ENCODE data around the gene SPAG17. TPM values are rescaled to one million over a fixed set of nuclear protein-coding genes. Genes with fewer than 3 reads are reported as not detected.

The SPAG17 gene
- total RNA-seq, 3 donors from 2014 or later = 1.3 to 6.9 (median 5.9) TPM

- intact Hi-C loops (cut with DNase I; ENCODE audit: low total_unique reads) = no loop called here
- H3K27me3 ChIP-seq = no peaks in the 10 kb centered on the region
Observed at GRCh38 chr1:118147522-118147921, 37.5 kb downstream of the SPAG17 start.

GRCh38 chr1:118145721-118146120 is 39.3 kb downstream of the SPAG17 start:
- no peak for DNase-seq (ENCODE audit: low spot score in 2 of 2)
- intact Hi-C loops (cut with DNase I; ENCODE audit: low total_unique reads) = no loop called here

More at GRCh38 chr1:118147522-118147921, 37.5 kb downstream of the SPAG17 start:
- Histone ChIP-seq H3K27ac (no peak overlapping the region), H3K9me3 (no peaks in the 10 kb centered on the region), H3K4me3 (no peak overlapping the region), H3K4me1 (no peaks in the 10 kb centered on the region), H3K36me3 (no peaks in the 10 kb centered on the region)
- no peak for DNase-seq (ENCODE audit: low spot score in 2 of 2)
- TF ChIP-seq POLR2AphosphoS5 (IDR thresholded peaks at IDR 0.05) (no peak), POLR2A (IDR thresholded peaks at IDR 0.05) (no peak)
- TF ChIP-seq, protein P1, sequence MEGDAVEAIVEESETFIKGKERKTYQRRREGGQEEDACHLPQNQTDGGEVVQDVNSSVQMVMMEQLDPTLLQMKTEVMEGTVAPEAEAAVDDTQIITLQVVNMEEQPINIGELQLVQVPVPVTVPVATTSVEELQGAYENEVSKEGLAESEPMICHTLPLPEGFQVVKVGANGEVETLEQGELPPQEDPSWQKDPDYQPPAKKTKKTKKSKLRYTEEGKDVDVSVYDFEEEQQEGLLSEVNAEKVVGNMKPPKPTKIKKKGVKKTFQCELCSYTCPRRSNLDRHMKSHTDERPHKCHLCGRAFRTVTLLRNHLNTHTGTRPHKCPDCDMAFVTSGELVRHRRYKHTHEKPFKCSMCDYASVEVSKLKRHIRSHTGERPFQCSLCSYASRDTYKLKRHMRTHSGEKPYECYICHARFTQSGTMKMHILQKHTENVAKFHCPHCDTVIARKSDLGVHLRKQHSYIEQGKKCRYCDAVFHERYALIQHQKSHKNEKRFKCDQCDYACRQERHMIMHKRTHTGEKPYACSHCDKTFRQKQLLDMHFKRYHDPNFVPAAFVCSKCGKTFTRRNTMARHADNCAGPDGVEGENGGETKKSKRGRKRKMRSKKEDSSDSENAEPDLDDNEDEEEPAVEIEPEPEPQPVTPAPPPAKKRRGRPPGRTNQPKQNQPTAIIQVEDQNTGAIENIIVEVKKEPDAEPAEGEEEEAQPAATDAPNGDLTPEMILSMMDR (IDR thresholded peaks at IDR 0.05) = no peak

GRCh38 chr1:118144684-118145083 is 40.3 kb downstream of the SPAG17 start:
- intact Hi-C loops (cut with DNase I; ENCODE audit: low total_unique reads) = no loop called here
- peak overlapping the region in 1 of 2 donors; percentile 8 for H3K27ac ChIP-seq
- H3K4me3 ChIP-seq = no peak overlapping the region
- no peaks in the 10 kb centered on the region for H3K9me3 ChIP-seq
- DNase-seq (ENCODE audit: low spot score in 2 of 2) = no peak
- no peaks in the 10 kb centered on the region for H3K27me3 ChIP-seq
- no peaks in the 10 kb centered on the region for H3K36me3 ChIP-seq
- TF ChIP-seq POLR2A (IDR thresholded peaks at IDR 0.05) (no peak), POLR2AphosphoS5 (IDR thresholded peaks at IDR 0.05) (no peak)
- TF ChIP-seq, protein P1 (IDR thresholded peaks at IDR 0.05) = no peak
- no peaks in the 10 kb centered on the region for H3K4me1 ChIP-seq

More at GRCh38 chr1:118145721-118146120, 39.3 kb downstream of the SPAG17 start:
- Histone ChIP-seq H3K36me3 (no peaks in the 10 kb centered on the region), H3K27me3 (no peaks in the 10 kb centered on the region), H3K4me3 (no peak overlapping the region), H3K9me3 (no peaks in the 10 kb centered on the region), H3K27ac (no peak overlapping the region), H3K4me1 (no peaks in the 10 kb centered on the region)
- no peak for TF ChIP-seq POLR2A (IDR thresholded peaks at IDR 0.05)
- TF ChIP-seq, protein P1 (IDR thresholded peaks at IDR 0.05) = no peak
- no peak for TF ChIP-seq POLR2AphosphoS5 (IDR thresholded peaks at IDR 0.05)

DNA sequence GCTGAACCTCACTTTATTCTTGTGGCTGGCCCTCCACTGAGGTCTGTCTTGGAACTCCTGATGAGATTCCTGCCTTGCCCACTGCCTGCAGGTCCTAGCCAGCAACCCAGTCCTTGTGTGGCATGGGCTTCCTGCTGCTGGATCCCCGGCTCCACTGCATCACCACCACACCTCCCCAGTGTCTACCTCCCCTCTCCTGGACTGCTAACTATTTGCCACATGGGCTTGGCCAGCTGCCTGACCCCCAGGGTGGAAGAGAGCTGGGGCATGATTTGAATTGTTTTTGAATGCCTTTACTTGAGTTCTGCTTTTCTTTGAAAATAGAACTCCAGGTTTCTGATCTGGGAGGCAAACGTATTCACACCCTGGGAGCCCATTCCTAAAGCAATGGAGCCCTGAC is 41.2 kb downstream of the SPAG17 start:
- Histone ChIP-seq H3K9me3 (no peaks in the 10 kb centered on the region), H3K36me3 (no peaks in the 10 kb centered on the region), H3K27me3 (no peaks in the 10 kb centered on the region), H3K4me3 (no peak overlapping the region), H3K27ac (peak overlapping the region in 1 of 2 donors; percentile 8), H3K4me1 (no peaks in the 10 kb centered on the region)
- intact Hi-C loops (cut with DNase I; ENCODE audit: low total_unique reads) = no loop called here
- TF ChIP-seq, protein P1 (IDR thresholded peaks at IDR 0.05) = no peak
- no peak for TF ChIP-seq POLR2A (IDR thresholded peaks at IDR 0.05)
- TF ChIP-seq POLR2AphosphoS5 (IDR thresholded peaks at IDR 0.05) = no peak
- no peak for DNase-seq (ENCODE audit: low spot score in 2 of 2)

- DNase-seq (ENCODE audit: low spot score in 2 of 2) = no peak
- no peaks in the 10 kb centered on the region for H3K4me1 ChIP-seq
- no peaks in the 10 kb centered on the region for H3K36me3 ChIP-seq
- intact Hi-C loops (cut with DNase I; ENCODE audit: low total_unique reads) = no loop called here
- TF ChIP-seq POLR2A (IDR thresholded peaks at IDR 0.05) = no peak
- TF ChIP-seq, protein P1 (IDR thresholded peaks at IDR 0.05) = no peak
- TF ChIP-seq POLR2AphosphoS5 (IDR thresholded peaks at IDR 0.05) = no peak
- H3K4me3 ChIP-seq = no peak overlapping the region
- no peaks in the 10 kb centered on the region for H3K27me3 ChIP-seq
- H3K9me3 ChIP-seq = no peaks in the 10 kb centered on the region
- no peak overlapping the region for H3K27ac ChIP-seq
Observed at GRCh38 chr1:118143121-118143520, 41.9 kb downstream of the SPAG17 start.
